Measurements from ENCODE around the gene SRPX2. TPM values are rescaled to one million over a fixed set of nuclear protein-coding genes. Genes with fewer than 3 reads are reported as not detected.

SRPX2 gene
- total RNA-seq, 1 experiment from 2014 or later: 2.4 TPM

DNA sequence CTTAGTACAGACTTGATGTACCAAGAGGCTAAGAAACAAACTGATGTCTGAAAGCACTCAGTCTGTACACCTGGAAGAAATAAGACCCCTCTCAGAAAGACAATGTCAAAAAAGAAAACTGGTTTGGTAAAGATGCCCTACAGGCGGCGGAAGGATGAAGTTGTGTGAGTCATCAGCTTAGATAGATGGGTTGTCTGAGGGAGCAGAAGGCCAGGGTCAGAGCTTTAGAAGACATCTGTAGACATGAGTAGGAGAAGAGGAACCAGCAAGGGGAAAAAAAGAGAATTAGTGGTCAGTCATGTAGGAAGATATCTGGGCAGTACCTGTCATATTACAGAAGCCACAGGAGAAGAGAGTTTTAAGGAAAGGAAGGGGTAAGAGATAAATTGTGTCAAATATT, 8.3 kb downstream of the SRPX2 start:
- H3K27ac ChIP-seq (ENCODE audit: low read depth, low read length): no peak overlapping the region
- BruUV-seq (replicated peaks): no TSS peak
- no peak overlapping the region for H3K9ac ChIP-seq (ENCODE audit: low read length)
- no peaks in the 10 kb centered on the region for H3K9me2 ChIP-seq (ENCODE audit: insufficient read depth)
- no peaks in the 10 kb centered on the region for H3K9me3 ChIP-seq (ENCODE audit: control insufficient read depth in 1 of 2, insufficient read depth in 1 of 2, low read depth in 1 of 2, low read length in 2 of 2)
- CTCF ChIA-PET: no interaction called here
- no peak overlapping the region for H2AFZ ChIP-seq (ENCODE audit: low read depth, low read length, poor library complexity, severe bottlenecking)
- no peak overlapping the region for H3K4me2 ChIP-seq (ENCODE audit: low read length)
- no peak overlapping the region for H3K4me3 ChIP-seq (replicated peaks in 1 of 2; ENCODE audit: low read depth in 1 of 2, low read length in 2 of 2)
- RAD21 ChIA-PET (ENCODE audit: low non-redundant PET in 1 of 2, low total read pairs in 2 of 2, uncharacterized antibody in 2 of 2, unreplicated experiment in 2 of 2): no interaction called here
- H4K20me1 ChIP-seq (ENCODE audit: insufficient read depth): no peaks in the 10 kb centered on the region
- POLR2A ChIA-PET: no interaction called here
- peaks cover 0 to 32% of the 10 kb centered on the region in 2 experiments; a peak in 2 of 4 replicates for H3K4me1 ChIP-seq (ENCODE audit: control insufficient read depth in 1 of 2, insufficient read depth in 2 of 2, low read length in 2 of 2)
- ATAC-seq (no peak), DNase-seq (ENCODE audit: low read depth, low spot score) (no peak)
- no peaks in the 10 kb centered on the region for H3K27me3 ChIP-seq (ENCODE audit: insufficient read depth, low read length)
- intact Hi-C loops (cut with micrococcal nuclease): no loop called here
- H3K36me3 ChIP-seq (ENCODE audit: control insufficient read depth in 1 of 2, insufficient read depth in 2 of 2, low read length in 2 of 2): no peaks in the 10 kb centered on the region
- H3K79me2 ChIP-seq (ENCODE audit: insufficient read depth, low read length): no peaks in the 10 kb centered on the region
- no peak for TF ChIP-seq POLR2AphosphoS5 (IDR thresholded peaks at IDR 0.05; ENCODE audit: low read depth, low read length)
- TF ChIP-seq, protein P1, sequence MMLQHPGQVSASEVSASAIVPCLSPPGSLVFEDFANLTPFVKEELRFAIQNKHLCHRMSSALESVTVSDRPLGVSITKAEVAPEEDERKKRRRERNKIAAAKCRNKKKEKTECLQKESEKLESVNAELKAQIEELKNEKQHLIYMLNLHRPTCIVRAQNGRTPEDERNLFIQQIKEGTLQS (IDR thresholded peaks at IDR 0.05): no peak
- TF ChIP-seq SIN3A (IDR thresholded peaks at IDR 0.05; ENCODE audit: low read depth): no peak
- TF ChIP-seq, protein P2, sequence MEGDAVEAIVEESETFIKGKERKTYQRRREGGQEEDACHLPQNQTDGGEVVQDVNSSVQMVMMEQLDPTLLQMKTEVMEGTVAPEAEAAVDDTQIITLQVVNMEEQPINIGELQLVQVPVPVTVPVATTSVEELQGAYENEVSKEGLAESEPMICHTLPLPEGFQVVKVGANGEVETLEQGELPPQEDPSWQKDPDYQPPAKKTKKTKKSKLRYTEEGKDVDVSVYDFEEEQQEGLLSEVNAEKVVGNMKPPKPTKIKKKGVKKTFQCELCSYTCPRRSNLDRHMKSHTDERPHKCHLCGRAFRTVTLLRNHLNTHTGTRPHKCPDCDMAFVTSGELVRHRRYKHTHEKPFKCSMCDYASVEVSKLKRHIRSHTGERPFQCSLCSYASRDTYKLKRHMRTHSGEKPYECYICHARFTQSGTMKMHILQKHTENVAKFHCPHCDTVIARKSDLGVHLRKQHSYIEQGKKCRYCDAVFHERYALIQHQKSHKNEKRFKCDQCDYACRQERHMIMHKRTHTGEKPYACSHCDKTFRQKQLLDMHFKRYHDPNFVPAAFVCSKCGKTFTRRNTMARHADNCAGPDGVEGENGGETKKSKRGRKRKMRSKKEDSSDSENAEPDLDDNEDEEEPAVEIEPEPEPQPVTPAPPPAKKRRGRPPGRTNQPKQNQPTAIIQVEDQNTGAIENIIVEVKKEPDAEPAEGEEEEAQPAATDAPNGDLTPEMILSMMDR (IDR thresholded peaks at IDR 0.05 in 2 of 3, conservative IDR thresholded peaks at IDR 0.05 in 1 of 3; ENCODE audit: borderline replicate concordance in 1 of 3, insufficient read depth in 1 of 3, low read depth in 2 of 3, low read length in 2 of 3): no peak
- TF ChIP-seq EGR1 (IDR thresholded peaks at IDR 0.05; ENCODE audit: low read depth): no peak
- no peak for TF ChIP-seq ELF1 (IDR thresholded peaks at IDR 0.05; ENCODE audit: borderline replicate concordance, low read depth)
- no peak for TF ChIP-seq FOSL1 (IDR thresholded peaks at IDR 0.05; ENCODE audit: low read depth)
- TF ChIP-seq ZNF274 (IDR thresholded peaks at IDR 0.05; ENCODE audit: low read depth, low read length): no peak
- no peak for TF ChIP-seq SP1 (IDR thresholded peaks at IDR 0.05; ENCODE audit: low read depth)
- TF ChIP-seq SRF (IDR thresholded peaks at IDR 0.05; ENCODE audit: low read depth): no peak
- TF ChIP-seq EZH2 (IDR thresholded peaks at IDR 0.05): no peak

All from HCT116 (cell line).